AG04450 (cell line): ENCODE measurements around the gene LRRIQ3. TPM values are rescaled to one million over a fixed set of nuclear protein-coding genes. Genes with fewer than 3 reads are reported as not detected.

Experiments
- CTCF ChIA-PET: fragments of 300-600, 350-600 bp; formaldehyde crosslinking; extraction: SDS; loops from one replicate; lab custom pipeline; 2022; ENCODE audit warnings: antibody characterized with exemption, inconsistent platforms; lab: Charles Lee
- POLR2A ChIA-PET: fragments of 350-600 bp; formaldehyde crosslinking; extraction: SDS; loops from one replicate; lab custom pipeline; 2021; ENCODE audit warnings: antibody characterized with exemption, inconsistent platforms; lab: Yijun Ruan, JAX
- DNase-seq: peaks from one replicate; pipeline ENCODE4 v3.0.0-alpha.2; 2011; ENCODE audit warnings: low read depth, low spot score
- H3K27ac ChIP-seq: one replicate; pipeline ENCODE4 v1.5.1; 2012; ENCODE audit warnings: low read depth, low read length, control low read depth
- H3K27me3 ChIP-seq: one replicate; pipeline ENCODE4 v1.6.0; 2012; ENCODE audit warnings: low read length; ENCODE audit not compliant: control insufficient read depth, insufficient read depth
- H3K4me3 ChIP-seq: 2 replicates; pipeline ENCODE4 v1.5.1; 2011; ENCODE audit warnings: mild to moderate bottlenecking, low read depth, low read length, control low read depth
- H3K9me3 ChIP-seq: 2 replicates; pipeline ENCODE4 v1.5.1; 2012; ENCODE audit warnings: low read length; ENCODE audit not compliant: control insufficient read depth, insufficient read depth
- polyA plus RNA-seq: library from polyadenylated mRNA; depleted of rRNA; stranded (reverse); fragments of >200 nt; gene quantifications from 2 replicates; pipeline ENCODE4 v1.2.3, GENCODE V29; 2011
- TF ChIP-seq, protein P1 (sequence below): IDR thresholded peaks from 2 replicates; pipeline ENCODE4 v1.5.1; 2011; ENCODE audit warnings: low read depth, low read length, control low read depth, inconsistent platforms

LRRIQ3 gene
- polyA plus RNA-seq, 1 experiment, result 1.5 TPM

DNA sequence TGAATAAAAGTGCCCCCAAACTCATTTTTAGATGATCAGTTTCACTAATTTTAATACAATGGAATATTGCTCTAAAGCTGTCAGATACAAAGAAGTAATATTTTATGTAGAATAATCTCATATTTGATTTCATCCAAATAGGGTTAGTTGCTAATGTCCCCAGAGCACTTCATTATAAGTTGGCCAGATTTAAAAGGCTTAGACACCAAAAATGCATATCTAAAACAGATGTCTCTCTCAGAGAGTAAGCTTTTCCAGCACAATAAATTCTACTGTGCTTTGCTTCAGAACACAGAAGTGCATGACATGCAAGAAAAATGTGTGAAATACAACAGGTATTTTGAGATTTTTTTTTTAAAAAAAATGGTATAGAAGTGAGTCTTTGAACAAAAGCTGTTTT lies 194.2 kb downstream of the LRRIQ3 start:
- TF ChIP-seq, protein P1, sequence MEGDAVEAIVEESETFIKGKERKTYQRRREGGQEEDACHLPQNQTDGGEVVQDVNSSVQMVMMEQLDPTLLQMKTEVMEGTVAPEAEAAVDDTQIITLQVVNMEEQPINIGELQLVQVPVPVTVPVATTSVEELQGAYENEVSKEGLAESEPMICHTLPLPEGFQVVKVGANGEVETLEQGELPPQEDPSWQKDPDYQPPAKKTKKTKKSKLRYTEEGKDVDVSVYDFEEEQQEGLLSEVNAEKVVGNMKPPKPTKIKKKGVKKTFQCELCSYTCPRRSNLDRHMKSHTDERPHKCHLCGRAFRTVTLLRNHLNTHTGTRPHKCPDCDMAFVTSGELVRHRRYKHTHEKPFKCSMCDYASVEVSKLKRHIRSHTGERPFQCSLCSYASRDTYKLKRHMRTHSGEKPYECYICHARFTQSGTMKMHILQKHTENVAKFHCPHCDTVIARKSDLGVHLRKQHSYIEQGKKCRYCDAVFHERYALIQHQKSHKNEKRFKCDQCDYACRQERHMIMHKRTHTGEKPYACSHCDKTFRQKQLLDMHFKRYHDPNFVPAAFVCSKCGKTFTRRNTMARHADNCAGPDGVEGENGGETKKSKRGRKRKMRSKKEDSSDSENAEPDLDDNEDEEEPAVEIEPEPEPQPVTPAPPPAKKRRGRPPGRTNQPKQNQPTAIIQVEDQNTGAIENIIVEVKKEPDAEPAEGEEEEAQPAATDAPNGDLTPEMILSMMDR, result no peak
- Histone ChIP-seq H3K27ac (no peak overlapping the region), H3K9me3 (no peaks in the 10 kb centered on the region), H3K4me3 (no peak overlapping the region), H3K27me3 (no peaks in the 10 kb centered on the region)
- POLR2A ChIA-PET, result no interaction called here
- CTCF ChIA-PET, result interaction anchor here (1.5 kb wide), 1 partner anchor 465 kb away, joined by 6 read pairs; no protein-coding TSS in a partner anchor
- no peak for DNase-seq

DNA sequence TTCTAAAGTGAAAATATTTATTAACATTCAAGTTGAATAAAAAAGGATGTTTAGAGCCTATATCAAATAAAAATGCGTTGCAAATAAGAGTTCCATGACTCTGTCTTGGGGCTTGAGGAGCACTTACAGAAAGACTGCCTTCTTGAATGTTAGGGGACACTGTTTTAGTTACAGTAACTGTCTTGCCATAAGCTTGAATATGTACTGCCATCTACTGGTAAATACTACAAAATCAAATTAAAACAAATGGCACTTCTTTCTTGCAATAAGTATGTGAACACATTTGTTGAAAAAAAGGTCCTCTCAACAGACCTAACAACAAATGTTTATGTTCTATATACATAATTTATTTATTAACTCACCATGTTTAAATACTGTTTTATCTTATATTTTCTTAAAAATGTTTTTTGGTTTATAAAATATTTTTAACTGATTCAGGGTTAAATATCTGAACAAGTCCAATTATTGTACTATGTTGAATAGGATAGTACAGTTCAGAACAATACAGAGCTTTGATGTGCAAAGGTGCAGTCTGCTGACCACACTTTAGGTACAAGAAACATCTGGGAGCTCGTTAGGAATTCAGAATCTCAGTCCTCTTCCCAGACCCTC lies 199.5 kb downstream of the LRRIQ3 start:
- Histone ChIP-seq H3K9me3 (no peaks in the 10 kb centered on the region), H3K4me3 (no peak overlapping the region), H3K27me3 (no peaks in the 10 kb centered on the region), H3K27ac (no peak overlapping the region)
- CTCF ChIA-PET, result interaction anchor here (0.9 to 1.3 kb wide), 3 partner anchors 14 to 505 kb away, joined by 3 to 6 read pairs (median 3); no protein-coding TSS in a partner anchor
- POLR2A ChIA-PET, result no interaction called here
- TF ChIP-seq, protein P1, result peak; percentile 52
- DNase-seq, result no peak

DNA sequence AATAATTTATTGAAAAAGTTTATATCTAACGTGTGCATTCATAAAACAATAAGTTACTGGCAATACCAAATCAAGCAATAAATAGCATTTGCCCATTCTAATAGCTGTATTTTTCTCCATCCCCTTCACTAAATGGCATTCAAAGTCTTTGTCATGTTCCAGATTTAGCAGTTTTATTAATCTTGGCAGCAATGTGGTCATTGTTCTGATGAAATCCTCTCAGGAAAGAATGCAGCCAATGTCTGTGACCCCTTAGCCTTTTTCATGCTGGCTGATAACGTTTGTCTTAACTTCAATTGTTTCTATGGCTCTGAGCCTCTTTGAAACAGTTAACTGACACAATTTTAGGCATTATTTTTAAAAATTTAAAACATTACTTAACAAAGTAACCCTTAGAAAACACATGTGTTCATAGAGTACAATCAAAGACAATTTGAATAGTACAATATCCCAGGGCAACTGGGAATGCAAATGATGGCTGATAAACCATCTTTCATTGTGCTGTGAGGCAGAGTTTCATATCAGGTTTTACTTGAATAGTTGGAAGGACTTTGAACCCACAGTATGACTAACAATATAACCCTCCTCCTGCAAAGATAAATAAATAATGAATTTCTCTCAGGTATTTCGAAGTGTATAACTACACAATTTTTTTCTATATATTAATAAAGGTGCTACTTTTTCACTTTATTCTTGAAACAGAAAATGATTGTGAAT lies 217.5 kb downstream of the LRRIQ3 start:
- Histone ChIP-seq H3K9me3 (no peaks in the 10 kb centered on the region), H3K27ac (no peak overlapping the region), H3K27me3 (no peaks in the 10 kb centered on the region), H3K4me3 (no peak overlapping the region)
- TF ChIP-seq, protein P1, result no peak
- CTCF ChIA-PET, result no interaction called here
- no peak for DNase-seq
- POLR2A ChIA-PET, result no interaction called here

GRCh38 chr1:73979684-73980083 lies 218.3 kb downstream of the LRRIQ3 start:
- DNase-seq, result no peak
- TF ChIP-seq, protein P1, result no peak
- POLR2A ChIA-PET, result no interaction called here
- no peaks in the 10 kb centered on the region for H3K27me3 ChIP-seq
- H3K27ac ChIP-seq, result no peak overlapping the region
- H3K9me3 ChIP-seq, result no peaks in the 10 kb centered on the region
- CTCF ChIA-PET, result no interaction called here
- no peak overlapping the region for H3K4me3 ChIP-seq

- TF ChIP-seq, protein P1, result no peak
- ChIA-PET CTCF (no interaction called here), POLR2A (no interaction called here)
- H3K4me3 ChIP-seq, result no peak overlapping the region
- no peaks in the 10 kb centered on the region for H3K9me3 ChIP-seq
- no peak for DNase-seq
- H3K27ac ChIP-seq, result no peak overlapping the region
- H3K27me3 ChIP-seq, result no peaks in the 10 kb centered on the region
These were observed 219.0 kb downstream of the LRRIQ3 start for GRCh38 chr1:73978964-73979363.
